Left ventricle myocardium superior (tissue), 1 donor: Measurements from ENCODE around the gene ATP13A4. TPM values are rescaled to one million over a fixed set of nuclear protein-coding genes. Genes with fewer than 3 reads are reported as not detected.
A peak's percentile ranks its signal among the peaks of the same experiment; 100 is the strongest.

Experiments used
- ATAC-seq: fragments of 200-7000 bp; cut with Tn5 transposase; one replicate; pipeline ENCODE4 v1.9.1; 2020; ENCODE audit warnings: mild to moderate bottlenecking, moderate library complexity
- DNase-seq: peaks from one replicate; pipeline ENCODE4 v3.0.0-alpha.2; 2020
- intact Hi-C: fragments of 100-400 bp; cut with micrococcal nuclease; formaldehyde crosslinking; loops from one replicate; pipeline ENCODE4 v1.11.0; 2022
- long read RNA-seq: library from polyadenylated mRNA; unstranded; transcript quantifications from one replicate; pipeline ENCODE4 v2.0.0, GENCODE V29; 2021
- total RNA-seq: library from RNA; stranded (reverse); fragmentation: NEBNext Ultra II Directional; extraction: Animal tissue kit (Norgen Biotek cat#: 25700); gene quantifications from one replicate; pipeline ENCODE4 v1.2.1, GENCODE V29; 2021
- donor health status: DM: no; HTN: yes; CAD: no; lungs with severe emphysema.

The ATP13A4 gene, protein sequence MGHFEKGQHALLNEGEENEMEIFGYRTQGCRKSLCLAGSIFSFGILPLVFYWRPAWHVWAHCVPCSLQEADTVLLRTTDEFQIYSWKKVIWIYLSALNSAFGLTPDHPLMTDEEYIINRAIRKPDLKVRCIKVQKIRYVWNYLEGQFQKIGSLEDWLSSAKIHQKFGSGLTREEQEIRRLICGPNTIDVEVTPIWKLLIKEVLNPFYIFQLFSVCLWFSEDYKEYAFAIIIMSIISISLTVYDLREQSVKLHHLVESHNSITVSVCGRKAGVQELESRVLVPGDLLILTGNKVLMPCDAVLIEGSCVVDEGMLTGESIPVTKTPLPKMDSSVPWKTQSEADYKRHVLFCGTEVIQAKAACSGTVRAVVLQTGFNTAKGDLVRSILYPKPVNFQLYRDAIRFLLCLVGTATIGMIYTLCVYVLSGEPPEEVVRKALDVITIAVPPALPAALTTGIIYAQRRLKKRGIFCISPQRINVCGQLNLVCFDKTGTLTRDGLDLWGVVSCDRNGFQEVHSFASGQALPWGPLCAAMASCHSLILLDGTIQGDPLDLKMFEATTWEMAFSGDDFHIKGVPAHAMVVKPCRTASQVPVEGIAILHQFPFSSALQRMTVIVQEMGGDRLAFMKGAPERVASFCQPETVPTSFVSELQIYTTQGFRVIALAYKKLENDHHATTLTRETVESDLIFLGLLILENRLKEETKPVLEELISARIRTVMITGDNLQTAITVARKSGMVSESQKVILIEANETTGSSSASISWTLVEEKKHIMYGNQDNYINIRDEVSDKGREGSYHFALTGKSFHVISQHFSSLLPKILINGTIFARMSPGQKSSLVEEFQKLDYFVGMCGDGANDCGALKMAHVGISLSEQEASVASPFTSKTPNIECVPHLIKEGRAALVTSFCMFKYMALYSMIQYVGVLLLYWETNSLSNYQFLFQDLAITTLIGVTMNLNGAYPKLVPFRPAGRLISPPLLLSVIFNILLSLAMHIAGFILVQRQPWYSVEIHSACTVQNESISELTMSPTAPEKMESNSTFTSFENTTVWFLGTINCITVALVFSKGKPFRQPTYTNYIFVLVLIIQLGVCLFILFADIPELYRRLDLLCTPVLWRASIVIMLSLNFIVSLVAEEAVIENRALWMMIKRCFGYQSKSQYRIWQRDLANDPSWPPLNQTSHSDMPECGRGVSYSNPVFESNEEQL
- 0.64 TPM for total RNA-seq
- long read RNA-seq, partial matches to known transcripts = 0 of 1 reads
- long read RNA-seq, other reads (novel, unspliced or antisense) = 1 of 1 reads

DNA sequence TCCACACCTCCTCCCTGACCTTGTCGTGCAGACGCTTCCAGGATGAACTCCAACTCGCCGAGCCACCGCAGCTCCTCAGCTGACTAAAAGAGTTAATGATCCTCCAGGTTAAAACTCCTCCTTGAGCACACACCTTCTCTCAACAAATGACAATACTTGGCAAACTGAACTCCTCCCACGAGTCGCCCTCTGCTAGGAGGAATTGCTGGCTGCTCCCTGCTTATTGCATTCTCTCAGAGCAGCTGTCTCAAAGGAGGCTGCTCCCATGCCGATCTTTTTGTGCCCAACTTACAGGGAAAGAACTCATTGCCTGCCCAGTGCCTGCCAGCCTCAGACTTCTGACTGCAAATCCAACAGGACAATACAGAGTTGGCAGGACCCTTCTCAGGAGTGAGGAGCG lies at the start of gene ATP13A4:
TSS of gene ATP13A4 (minus strand) at position 85 of the 400 bp plus-strand sequence. CDS start 96 bp downstream, outside the sequence.
- ATAC-seq = no peak
- DNase-seq = no peak
- intact Hi-C loops = no loop called here

DNA sequence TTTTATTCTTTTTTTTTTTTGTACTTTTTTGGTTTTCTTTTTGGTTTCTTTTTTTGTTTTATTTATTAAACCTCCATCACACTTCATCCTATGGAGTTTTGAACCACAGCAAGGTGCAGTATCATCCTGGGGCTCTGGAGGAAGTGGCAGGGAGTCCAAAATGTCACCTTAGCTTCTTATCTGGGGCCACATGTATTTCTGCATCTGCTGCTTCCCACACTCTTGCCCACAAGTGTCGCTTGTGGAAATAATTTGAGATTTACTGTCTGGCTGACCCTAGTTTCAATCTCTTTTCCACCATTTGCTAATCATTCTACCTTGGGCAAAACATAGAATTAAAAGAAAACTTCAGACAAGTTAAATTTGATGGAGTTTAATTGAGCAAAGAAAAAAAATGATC lies 44.7 kb upstream of the ATP13A4 start:
- DNase-seq = no peak
- ATAC-seq = no peak
- intact Hi-C loops = no loop called here

DNA sequence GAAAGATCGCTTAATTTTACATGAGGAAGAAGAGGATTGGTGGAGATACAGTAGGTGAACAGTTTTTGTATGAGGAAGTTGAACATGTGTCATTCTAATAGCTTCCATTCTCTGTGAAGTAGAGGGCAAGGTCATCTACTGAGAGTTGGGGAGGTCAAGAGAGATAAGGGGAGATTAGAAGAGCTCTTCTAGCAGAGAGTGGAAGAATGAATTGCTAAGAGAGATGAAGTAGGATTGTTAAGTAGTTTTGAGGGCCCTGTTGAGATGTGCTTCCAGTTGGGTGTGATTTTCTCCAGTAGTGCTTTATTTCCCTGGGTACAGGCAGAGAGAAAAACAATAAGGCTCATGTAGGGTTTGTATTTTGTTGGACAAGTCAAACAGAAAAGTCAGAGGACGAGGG lies 43.5 kb upstream of the ATP13A4 start:
- DNase-seq (no peak), ATAC-seq (no peak)
- intact Hi-C loops = no loop called here

DNA sequence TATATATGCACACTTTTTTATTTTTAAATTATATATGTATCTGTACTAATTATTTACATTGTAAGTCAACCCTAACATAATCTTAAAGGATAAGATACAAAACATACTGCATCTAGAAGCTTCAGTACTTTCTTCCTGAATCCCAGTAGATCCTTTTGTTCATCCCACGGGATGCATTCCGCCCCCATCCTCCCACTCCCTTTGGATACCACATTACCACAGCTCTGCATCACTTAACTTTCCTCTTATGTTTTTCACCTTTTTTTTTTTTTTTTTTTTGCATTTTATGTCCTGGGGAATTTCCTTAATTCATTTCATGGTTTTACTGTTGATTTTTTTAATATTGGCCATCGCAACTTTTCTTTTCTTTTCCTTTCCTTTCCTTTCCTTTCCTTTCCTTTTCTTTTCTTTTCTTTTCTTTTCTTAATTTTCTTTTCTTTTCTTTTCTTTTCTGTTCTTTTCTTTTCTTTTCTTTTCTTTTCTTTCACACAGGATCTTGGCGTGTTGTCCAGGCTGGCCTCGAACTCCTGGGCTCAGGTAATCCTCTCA lies 41.3 kb upstream of the ATP13A4 start:
- DNase-seq (no peak), ATAC-seq (no peak)
- intact Hi-C loops = no loop called here

DNA sequence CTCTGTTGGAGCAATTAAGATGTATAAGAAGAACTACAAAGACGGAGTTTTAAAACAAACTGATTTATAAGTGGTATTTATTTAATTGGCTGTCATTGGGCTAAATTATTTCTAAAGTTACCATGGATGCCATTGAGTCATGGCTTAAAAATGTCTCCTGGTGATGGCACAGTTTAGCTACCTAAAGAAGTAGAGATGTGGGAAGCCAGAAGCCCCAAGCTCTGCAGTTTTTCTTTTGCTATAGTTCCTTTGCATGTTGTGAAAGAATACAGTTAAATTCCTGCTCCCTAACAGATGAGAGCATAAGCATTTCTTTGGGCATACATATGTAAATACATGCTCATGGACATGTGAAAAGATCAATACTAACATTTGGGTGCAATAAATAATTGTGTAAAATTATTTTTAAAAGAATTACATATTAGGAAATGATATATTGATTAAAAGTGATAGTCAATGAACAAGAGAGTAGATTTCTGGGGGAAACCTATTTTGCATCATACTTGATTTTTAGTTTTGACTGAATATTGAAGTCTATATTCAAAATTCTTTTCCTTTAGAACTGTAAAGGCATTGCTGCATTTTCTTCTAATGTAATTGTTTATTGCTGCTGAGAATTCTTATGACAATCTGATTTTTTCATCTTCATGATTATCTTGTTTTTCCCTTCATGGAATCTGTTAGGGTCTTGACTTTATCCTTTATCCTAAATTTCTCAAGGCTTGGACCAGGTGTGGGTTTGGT lies 40.4 kb upstream of the ATP13A4 start:
- ATAC-seq (no peak), DNase-seq (no peak)
- intact Hi-C loops = no loop called here

DNA sequence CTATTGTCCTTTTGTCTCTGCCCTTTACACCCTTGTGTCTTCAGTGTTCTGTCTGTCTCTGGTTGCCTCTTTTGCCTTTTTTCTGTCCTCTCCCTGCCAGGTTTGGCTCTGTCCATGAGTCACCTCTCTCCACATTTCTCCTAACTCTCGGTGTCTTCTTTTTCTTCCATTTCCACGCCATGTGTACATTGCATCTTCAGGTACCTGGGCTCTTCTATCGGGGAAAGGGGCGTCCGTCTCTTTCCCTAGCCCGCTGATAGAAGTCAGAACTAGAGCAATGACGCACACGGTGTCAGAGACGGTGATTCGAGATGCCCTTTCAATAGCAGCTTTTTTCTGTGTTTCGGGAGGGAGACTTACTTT lies 39.0 kb upstream of the ATP13A4 start:
- DNase-seq (no peak), ATAC-seq (peak; percentile 1)
- intact Hi-C loops = no loop called here

DNA sequence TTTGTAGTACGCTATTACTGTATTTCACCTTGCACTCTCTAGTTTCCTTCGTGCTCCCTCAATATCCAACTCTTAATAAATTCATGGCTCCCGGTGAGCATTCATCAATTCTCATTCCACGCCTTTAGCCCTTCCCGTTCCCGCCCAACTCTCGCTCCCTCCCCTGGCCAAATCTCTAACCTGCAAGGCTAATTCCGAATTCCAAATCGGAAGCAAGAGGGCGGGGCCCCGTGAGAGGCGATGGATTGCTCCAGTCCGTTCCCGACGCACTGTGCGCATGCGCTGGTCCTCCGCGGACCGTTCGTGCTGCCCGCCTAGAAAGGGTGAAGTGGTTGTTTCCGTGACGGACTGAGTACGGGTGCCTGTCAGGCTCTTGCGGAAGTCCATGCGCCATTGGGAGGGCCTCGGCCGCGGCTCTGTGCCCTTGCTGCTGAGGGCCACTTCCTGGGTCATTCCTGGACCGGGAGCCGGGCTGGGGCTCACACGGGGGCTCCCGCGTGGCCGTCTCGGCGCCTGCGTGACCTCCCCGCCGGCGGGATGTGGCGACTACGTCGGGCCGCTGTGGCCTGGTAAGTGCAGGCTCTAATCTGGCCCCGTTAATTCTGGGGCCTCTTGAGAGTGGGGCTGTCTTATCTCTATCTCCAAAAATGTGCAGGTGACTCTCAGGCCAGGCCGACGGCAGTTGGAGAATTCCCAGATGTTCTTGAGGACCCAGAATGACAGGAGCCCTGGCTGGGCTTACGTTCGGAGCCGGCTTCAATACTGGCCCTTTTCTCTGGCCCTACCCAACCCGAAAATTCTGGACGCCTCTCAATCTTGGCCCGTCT lies 38.4 kb upstream of the ATP13A4 start, which contains the start of gene OPA1:
TSS of gene OPA1 (plus strand) at position 368 of the 827 bp plus-strand sequence. CDS start at position 538, 170 bp downstream.
- ATAC-seq = peak; percentile 97
- peak; percentile 98 for DNase-seq
- intact Hi-C loops = no loop called here

DNA sequence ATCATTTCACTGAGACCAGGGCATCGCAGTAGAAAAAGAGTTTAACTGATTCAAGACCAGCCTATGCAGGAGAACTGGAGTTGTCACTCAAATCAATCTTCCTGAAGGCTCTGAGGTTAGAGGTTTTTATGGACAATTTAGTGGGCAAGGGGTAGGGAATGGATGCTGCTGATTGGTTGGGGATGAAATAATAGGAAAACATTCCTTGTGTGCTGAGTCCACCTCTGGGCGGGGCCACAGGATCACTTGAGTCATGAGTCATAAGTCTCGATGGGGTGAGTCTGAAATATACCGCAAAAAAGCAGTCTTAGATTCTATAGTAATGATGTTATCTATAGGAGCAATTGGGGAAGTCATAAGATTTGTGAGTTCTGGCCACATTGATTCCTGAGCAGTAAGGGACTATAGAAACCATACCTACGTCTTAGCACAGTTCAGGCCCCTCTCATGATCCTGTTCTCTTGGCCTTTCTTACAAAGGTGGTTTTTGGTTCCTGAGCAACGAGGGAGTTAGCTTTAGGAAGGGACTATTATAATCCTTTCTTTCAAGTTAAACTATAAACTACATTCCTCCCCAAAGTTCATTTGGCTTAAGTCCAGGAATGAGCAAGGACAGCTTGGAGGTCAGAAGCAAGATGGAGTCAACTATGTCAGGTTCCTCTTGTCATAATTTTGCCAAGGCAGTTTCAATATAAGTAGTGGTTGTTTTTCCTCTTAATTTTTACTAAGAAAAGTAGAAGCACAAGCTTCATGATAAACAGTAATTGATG lies 35.6 kb upstream of the ATP13A4 start:
- DNase-seq (no peak), ATAC-seq (no peak)
- intact Hi-C loops = no loop called here

DNA sequence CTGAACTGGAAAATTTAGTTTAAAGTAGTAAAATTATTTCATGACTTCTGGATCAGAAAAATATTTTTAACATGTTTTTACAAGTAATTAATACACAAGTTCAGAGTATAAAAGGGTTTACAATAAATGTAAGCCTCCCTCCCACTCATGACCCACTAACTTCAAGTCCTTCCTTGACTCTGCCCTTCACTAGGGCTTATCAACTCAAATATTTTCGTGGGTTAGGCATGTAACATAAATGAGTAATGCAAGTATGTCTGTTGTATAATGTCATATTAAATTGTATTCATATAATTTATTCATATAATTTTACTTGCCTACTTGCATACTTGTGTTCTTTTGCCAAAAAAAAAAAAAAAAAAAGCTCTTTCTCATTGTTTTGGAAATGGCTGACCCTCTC lies 34.9 kb upstream of the ATP13A4 start:
- ATAC-seq = no peak
- intact Hi-C loops = no loop called here

DNA sequence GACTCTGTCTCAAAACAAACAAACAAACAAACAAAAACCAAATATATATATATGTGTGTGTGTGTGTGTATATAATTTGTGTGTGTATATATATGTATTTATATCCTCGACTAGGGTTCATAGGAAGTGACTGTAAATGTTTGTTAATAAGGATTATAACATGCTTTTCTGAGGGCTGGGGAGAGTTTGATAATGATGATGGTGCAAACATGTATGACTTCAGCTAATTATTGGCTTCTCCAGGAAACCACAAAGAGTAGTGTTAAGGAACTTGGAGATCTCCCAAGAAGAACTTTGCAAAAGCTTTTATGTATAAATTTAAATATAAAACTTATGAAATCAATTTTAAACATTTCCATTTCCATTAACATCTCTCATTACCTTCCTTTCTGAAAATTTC lies 34.4 kb upstream of the ATP13A4 start:
- ATAC-seq (no peak), DNase-seq (no peak)
- intact Hi-C loops = no loop called here

More for the DNA sequence above, 34.9 kb upstream of the ATP13A4 start:
- DNase-seq = no peak

DNA sequence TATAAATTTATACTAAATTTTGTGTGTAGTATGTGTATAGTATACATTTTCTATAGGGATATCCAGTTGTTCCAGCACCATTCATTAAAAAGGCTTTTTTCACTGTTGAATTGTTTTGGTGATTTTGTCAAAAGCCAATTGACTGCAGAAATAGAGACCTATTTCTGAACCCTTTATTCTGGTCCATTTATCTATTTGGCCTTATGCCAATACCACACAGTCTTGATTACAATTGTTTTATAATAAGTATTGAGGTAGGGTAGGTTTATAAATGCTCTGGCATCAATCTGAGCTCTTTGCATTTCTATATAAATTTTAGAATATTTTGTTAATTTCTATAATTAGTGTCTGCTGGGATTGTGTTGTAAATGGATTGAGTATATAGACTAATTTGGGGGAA lies 31.8 kb upstream of the ATP13A4 start:
- ATAC-seq (no peak), DNase-seq (no peak)
- intact Hi-C loops = no loop called here

DNA sequence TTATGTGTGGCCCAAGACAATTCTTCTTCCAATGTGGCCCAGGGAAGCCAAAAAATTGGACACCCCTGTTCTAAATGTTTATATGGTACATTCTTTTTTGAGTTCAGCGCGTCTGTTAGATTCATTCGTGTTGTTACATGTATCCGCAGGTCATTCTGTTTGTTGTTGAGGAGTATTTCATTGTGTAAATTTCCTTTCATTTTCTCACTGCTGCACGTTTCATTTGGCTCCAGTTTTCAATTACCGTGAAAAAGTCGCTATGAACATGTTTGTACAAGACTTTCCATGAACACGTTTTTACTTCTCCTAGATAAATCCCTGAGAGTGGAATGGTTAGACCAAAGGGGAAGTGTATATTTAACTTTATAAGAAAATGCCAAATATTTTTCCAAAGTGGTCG lies 30.8 kb upstream of the ATP13A4 start:
- DNase-seq (no peak), ATAC-seq (no peak)
- intact Hi-C loops = no loop called here

DNA sequence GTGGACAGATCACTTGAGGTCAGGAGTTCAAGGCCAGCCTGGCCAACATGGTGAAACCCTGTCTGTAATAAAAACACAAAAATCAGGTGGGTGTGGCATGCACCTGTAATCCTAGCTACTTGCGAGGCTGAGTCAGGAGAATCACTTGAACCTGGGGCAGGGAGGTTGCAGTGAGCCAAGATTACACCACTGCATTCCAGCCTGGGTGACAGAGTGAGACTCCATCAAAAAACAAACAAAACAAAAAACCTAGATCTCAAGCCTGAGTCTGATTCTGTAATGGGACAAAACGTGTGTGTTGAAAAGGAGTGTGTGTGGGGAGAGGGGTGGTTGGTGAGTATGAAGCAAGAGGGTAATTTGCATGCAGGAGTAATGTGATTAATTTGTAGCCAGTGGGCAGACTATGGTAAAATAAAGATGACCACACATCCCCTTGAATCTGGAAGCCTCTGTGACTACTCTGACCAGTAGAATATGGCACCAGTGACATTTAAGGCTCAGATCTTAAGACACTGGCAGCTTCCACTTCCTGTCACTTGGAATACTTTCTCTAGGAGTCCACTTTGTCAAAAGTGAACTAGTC lies 19.9 kb upstream of the ATP13A4 start:
- ATAC-seq (no peak), DNase-seq (no peak)
- intact Hi-C loops = loop anchor here (10.0 kb wide), 1 partner anchor 110 kb away; no protein-coding TSS in a partner anchor

DNA sequence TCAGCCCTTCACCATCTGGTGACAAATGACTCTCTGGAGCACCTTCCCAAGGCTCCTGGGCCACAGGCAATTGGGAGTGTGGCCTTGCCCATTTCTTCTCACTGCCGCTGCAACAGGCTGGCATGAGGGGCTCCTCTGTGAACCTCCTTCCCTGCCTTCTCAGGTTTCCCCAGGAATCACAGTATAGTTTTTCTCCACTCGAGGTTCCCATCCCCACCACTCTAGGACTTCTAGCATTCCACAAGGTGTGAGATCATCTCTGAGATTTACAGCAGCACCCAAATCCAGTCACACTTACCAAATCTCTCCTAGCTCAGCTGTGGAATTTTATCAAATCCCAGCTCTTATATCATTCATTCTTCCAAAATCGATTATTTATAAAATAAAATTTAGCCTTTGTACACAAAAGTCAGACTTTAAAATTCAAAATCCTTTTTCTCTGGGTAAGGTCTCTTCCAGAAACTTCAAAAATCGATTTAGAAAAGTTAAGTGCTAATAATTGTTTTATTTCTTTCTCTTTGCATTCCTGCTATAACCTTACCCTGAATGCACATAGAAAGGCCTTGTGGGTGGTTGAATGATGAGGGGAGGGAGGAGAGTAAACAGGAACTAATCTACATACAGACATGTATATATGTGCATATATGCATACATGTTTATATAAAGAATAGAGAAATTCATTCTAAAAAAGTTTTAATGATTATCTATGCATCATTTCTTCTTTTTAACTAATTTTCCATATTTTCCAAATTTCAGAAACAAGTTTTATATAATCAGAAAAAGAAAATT lies 18.9 kb upstream of the ATP13A4 start:
- ATAC-seq (no peak), DNase-seq (no peak)
- intact Hi-C loops = loop anchor here (2.0 to 10.0 kb wide), 2 partner anchors 109 to 761 kb away; no protein-coding TSS in a partner anchor

DNA sequence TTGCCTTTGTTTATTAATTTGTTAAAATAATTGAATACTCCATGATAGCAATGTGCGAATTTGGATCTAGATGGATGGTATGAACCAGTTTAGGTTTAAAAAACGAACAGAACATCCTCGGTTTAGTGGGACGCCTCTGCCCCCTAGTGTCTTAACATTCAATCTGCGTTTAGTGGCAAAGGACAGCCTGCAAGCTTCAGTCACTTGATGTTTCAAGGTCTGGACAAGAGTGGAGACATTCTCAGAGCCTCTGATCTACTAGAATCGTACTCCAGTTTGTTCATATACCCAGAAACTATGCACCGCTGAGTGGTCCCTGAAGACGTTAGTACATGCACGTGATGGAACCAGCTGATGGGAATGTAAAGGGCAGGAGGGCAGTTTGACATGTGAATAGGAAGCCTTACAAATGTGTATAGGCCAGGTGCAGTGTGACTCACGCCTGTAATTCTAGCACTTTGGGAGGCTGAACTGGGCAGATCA lies 17.8 kb upstream of the ATP13A4 start:
- DNase-seq (peak; percentile 40), ATAC-seq (peak; percentile 73)
- intact Hi-C loops = loop anchor here (2.0 to 10.0 kb wide), 2 partner anchors 108 to 760 kb away; no protein-coding TSS in a partner anchor
